Measurements from ENCODE around the gene F10. TPM values are rescaled to one million over a fixed set of nuclear protein-coding genes. Genes with fewer than 3 reads are reported as not detected.

F10 gene
- total and polyA plus RNA-seq, 2 of the 13 experiments (the other 11 are each of a cell fraction or from before 2014, with no cell fraction given): 58.4 to 237 TPM

DNA sequence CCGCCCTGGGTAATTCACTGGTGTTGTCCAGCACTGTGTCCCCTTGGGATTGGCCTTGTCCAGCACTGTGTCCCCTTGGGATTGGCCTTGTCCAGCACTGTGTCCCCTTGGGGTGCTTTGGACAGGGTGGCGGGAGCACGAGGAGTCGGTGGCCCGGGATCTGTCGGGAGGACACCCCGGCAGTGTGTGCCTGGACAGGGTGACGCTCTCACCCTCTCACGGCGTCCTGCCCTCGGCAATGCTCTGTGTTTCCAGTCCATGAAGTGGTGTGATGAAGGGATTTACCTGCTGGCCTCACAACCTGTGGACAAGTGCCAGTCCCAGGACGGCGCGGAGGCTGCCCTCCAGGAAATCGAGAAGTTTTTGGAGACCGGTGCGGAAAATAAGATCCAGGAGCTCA, 46.9 kb upstream of the F10 start:
- Histone ChIP-seq H3K4me2 (ENCODE audit: low read depth, low read length) (no peak overlapping the region), H2AFZ (ENCODE audit: low read length) (no peak overlapping the region), H3K9me3 (ENCODE audit: low read length) (no peaks in the 10 kb centered on the region), H3K36me3 (replicated peaks in 1 of 2; ENCODE audit: control insufficient read depth in 1 of 2, insufficient read depth in 2 of 2, low read length in 2 of 2) (peaks cover 15 to 61% of the 10 kb centered on the region in 2 experiments; a peak in 4 of 5 replicates), H3K4me3 (replicated peaks in 1 of 3; ENCODE audit: insufficient read depth in 1 of 3, low read depth in 2 of 3, low read length in 3 of 3) (no peak overlapping the region), H3K27me3 (ENCODE audit: control insufficient read depth in 1 of 2, insufficient read depth in 2 of 2, low read length in 2 of 2) (no peaks in the 10 kb centered on the region), H3K9ac (ENCODE audit: insufficient read depth, low read depth, low read length) (no peak overlapping the region), H3K27ac (ENCODE audit: extremely low read length, insufficient read depth, low read length) (no peak overlapping the region), H3K4me1 (ENCODE audit: insufficient read depth, low read length) (no peaks in the 10 kb centered on the region), H3K79me2 (ENCODE audit: insufficient read depth, low read length) (no peaks in the 10 kb centered on the region), H4K20me1 (ENCODE audit: insufficient read depth, low read length) (no peaks in the 10 kb centered on the region)
- 96% methylated on average over 8 of the region's 17 CpGs for WGBS (ENCODE audit: low lambda C conversion rate)
- no TSS peak for BruUV-seq (replicated peaks)
- CTCF ChIA-PET (ENCODE audit: low intra/inter-chr PET ratio, low total read pairs): no interaction called here
- intact Hi-C loops (cut with micrococcal nuclease; ENCODE audit: unreplicated experiment) (no loop called here), in situ Hi-C loops (cut with HindIII; ENCODE audit: extremely low pct_ligation_motif_present, low pct_unique_long_range_greater_than_20kb) (no loop called here)
- DNase-seq (ENCODE audit: low spot score): no peak
- TF ChIP-seq ZNF251 (CRISPR knock-in tag; IDR thresholded peaks at IDR 0.05) (no peak), ZNF780A (CRISPR knock-in tag; IDR thresholded peaks at IDR 0.05) (no peak), CEBPG (CRISPR knock-in tag; IDR thresholded peaks at IDR 0.05) (no peak), ZNF12 (CRISPR knock-in tag; IDR thresholded peaks at IDR 0.05) (no peak), JUND (CRISPR knock-in tag; IDR thresholded peaks at IDR 0.05) (no peak)
- TF ChIP-seq, protein P1, sequence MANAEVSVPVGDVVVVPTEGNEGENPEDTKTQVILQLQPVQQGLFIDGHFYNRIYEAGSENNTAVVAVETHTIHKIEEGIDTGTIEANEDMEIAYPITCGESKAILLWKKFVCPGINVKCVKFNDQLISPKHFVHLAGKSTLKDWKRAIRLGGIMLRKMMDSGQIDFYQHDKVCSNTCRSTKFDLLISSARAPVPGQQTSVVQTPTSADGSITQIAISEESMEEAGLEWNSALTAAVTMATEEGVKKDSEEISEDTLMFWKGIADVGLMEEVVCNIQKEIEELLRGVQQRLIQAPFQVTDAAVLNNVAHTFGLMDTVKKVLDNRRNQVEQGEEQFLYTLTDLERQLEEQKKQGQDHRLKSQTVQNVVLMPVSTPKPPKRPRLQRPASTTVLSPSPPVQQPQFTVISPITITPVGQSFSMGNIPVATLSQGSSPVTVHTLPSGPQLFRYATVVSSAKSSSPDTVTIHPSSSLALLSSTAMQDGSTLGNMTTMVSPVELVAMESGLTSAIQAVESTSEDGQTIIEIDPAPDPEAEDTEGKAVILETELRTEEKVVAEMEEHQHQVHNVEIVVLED (CRISPR knock-in tag; IDR thresholded peaks at IDR 0.05; ENCODE audit: borderline replicate concordance): no peak
- TF ChIP-seq, protein P2, sequence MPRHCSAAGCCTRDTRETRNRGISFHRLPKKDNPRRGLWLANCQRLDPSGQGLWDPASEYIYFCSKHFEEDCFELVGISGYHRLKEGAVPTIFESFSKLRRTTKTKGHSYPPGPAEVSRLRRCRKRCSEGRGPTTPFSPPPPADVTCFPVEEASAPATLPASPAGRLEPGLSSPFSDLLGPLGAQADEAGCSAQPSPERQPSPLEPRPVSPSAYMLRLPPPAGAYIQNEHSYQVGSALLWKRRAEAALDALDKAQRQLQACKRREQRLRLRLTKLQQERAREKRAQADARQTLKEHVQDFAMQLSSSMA (CRISPR knock-in tag; IDR thresholded peaks at IDR 0.05): no peak
- TF ChIP-seq, protein P3, sequence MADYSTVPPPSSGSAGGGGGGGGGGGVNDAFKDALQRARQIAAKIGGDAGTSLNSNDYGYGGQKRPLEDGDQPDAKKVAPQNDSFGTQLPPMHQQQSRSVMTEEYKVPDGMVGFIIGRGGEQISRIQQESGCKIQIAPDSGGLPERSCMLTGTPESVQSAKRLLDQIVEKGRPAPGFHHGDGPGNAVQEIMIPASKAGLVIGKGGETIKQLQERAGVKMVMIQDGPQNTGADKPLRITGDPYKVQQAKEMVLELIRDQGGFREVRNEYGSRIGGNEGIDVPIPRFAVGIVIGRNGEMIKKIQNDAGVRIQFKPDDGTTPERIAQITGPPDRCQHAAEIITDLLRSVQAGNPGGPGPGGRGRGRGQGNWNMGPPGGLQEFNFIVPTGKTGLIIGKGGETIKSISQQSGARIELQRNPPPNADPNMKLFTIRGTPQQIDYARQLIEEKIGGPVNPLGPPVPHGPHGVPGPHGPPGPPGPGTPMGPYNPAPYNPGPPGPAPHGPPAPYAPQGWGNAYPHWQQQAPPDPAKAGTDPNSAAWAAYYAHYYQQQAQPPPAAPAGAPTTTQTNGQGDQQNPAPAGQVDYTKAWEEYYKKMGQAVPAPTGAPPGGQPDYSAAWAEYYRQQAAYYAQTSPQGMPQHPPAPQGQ (CRISPR knock-in tag; IDR thresholded peaks at IDR 0.05; ENCODE audit: borderline replicate concordance): no peak
- TF ChIP-seq, protein P4, sequence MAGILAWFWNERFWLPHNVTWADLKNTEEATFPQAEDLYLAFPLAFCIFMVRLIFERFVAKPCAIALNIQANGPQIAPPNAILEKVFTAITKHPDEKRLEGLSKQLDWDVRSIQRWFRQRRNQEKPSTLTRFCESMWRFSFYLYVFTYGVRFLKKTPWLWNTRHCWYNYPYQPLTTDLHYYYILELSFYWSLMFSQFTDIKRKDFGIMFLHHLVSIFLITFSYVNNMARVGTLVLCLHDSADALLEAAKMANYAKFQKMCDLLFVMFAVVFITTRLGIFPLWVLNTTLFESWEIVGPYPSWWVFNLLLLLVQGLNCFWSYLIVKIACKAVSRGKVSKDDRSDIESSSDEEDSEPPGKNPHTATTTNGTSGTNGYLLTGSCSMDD (CRISPR knock-in tag; IDR thresholded peaks at IDR 0.05): no peak
- ATAC-seq: no peak
- FAIRE-seq: no peak
- POLR2A ChIA-PET: no interaction called here
